Transverse colon (tissue), 4 donors: ENCODE data around the gene TLDC2. TPM values are rescaled to one million over a fixed set of nuclear protein-coding genes. Genes with fewer than 3 reads are reported as not detected.
A peak's percentile ranks its signal among the peaks of the same experiment; 100 is the strongest.

Source experiments
- DNase-seq: peaks from one replicate; pipeline ENCODE4 v3.0.0-alpha.2; 2019
- H3K27ac ChIP-seq, 4 donors: fragments of 200-600 bp; sonication (generic); 2 replicates each; pipeline ENCODE4 v1.5.1; 2016 to 2018; ENCODE audit warnings: inconsistent platforms in 4 of 4
- H3K27me3 ChIP-seq: fragments of 200-600 bp; sonication (generic); 2 replicates; pipeline ENCODE4 v1.5.1; 2017; ENCODE audit warnings: inconsistent platforms
- H3K36me3 ChIP-seq, 4 donors: fragments of 200-600 bp; sonication (generic); 2 replicates each; pipeline ENCODE4 v1.5.1; 2017 to 2019; ENCODE audit warnings: inconsistent platforms in 4 of 4
- H3K4me1 ChIP-seq, 4 donors: fragments of 200-600 bp; sonication (generic); 2 replicates each; pipeline ENCODE4 v1.5.1; 2017 to 2020; ENCODE audit warnings: inconsistent platforms in 4 of 4
- H3K4me3 ChIP-seq, 4 donors: fragments of 200-600 bp; sonication (generic); 1 replicate in 1 of 4; 2 replicates in 3 of 4; pipeline versions ENCODE4 v1.5.1 to v1.6.1; 2017 to 2019; ENCODE audit warnings: inconsistent platforms in 4 of 4
- H3K9me3 ChIP-seq, 2 donors: fragments of 200-600 bp; sonication (generic); 2 replicates each; pipeline ENCODE4 v1.5.1; 2017 to 2019; ENCODE audit warnings: inconsistent platforms in 2 of 2
- CTCF ChIP-seq, 5 experiments: fragments of 200-600 bp in 3 of 5; fragments of 450-650 bp in 2 of 5; sonication (generic) in 3 of 5; IDR thresholded peaks; 1 replicate in 2 of 5; 2 replicates in 3 of 5; pipeline ENCODE4 v1.5.1; 2016 to 2017; ENCODE audit warnings: antibody characterized with exemption in 5 of 5, inconsistent platforms in 3 of 5, mild to moderate bottlenecking in 2 of 5, moderate library complexity in 1 of 5
- EP300 ChIP-seq: sonication (generic); formaldehyde crosslinking; IDR thresholded peaks from one replicate; pipeline ENCODE4 v1.6.1; 2017; ENCODE audit warnings: antibody characterized with exemption, low read depth
- POLR2A ChIP-seq: fragments of 450-650 bp; IDR thresholded peaks from one replicate; pipeline ENCODE4 v1.6.1; 2016; ENCODE audit warnings: antibody characterized with exemption, mild to moderate bottlenecking, moderate library complexity
- POLR2AphosphoS5 ChIP-seq, 3 donors: sonication (generic); formaldehyde crosslinking; IDR thresholded peaks; one replicate each; pipeline ENCODE4 v1.6.1; 2016; ENCODE audit warnings: antibody characterized with exemption in 3 of 3
- WGBS, 2 donors: methylation state at CpG; one replicate each; pipeline ENCODE4 v1.1.5; 2018; ENCODE audit warnings: low coverage in 1 of 2; 5-methylcytosine and 5-hydroxymethylcytosine counted together
- in situ Hi-C, 4 donors: fragments of 200-750 bp; cut with MboI; loops; one replicate each; pipeline versions ENCODE4 v1.15.0 to v1.15.1; 2017; ENCODE audit warnings: low sequenced_read_pairs in 3 of 4, low pct_ligation_motif_present in 1 of 4, low pct_unique_long_range_greater_than_20kb in 1 of 4
- intact Hi-C: fragments of 100-400 bp; cut with DNase I; formaldehyde crosslinking; loops from one replicate; pipeline ENCODE4 v1.15.1; 2023; ENCODE audit warnings: low total_unique reads
- total RNA-seq, 4 donors: library from RNA; depleted of rRNA; stranded (reverse); fragments of >200 nt; gene quantifications; one replicate each; pipeline ENCODE4 v1.1.0, GENCODE V29; 2016

Gene TLDC2
- total RNA-seq, 4 donors from 2014 or later, result 22.9 to 26.1 (median 23.2) TPM

- no peak overlapping the region for H3K27ac ChIP-seq
- H3K27me3 ChIP-seq, result no peaks in the 10 kb centered on the region
- H3K4me1 ChIP-seq, result peaks cover 0 to 12% (median 0%) of the 10 kb centered on the region in 4 donors
- no peak overlapping the region for H3K4me3 ChIP-seq
- TF ChIP-seq EP300 (no peak), POLR2A (no peak), POLR2AphosphoS5 (IDR thresholded peaks at IDR 0.05) (no peak), CTCF (IDR thresholded peaks at IDR 0.05) (no peak)
- intact Hi-C loops, result no loop called here
- peaks cover 0 to 31% (median 8%) of the 10 kb centered on the region in 4 donors for H3K36me3 ChIP-seq
- DNase-seq, result no peak
- H3K9me3 ChIP-seq, result no peaks in the 10 kb centered on the region
- WGBS, 2 donors, result 82 to 90% methylated on average over 2 of the region's 2 CpGs
- in situ Hi-C loops, result no loop called here
These were observed 49.3 kb downstream of the TLDC2 start for GRCh38 chr20:36925234-36925633.

GRCh38 chr20:36926653-36927200, 50.8 kb downstream of the TLDC2 start:
- Histone ChIP-seq H3K27me3 (no peaks in the 10 kb centered on the region), H3K4me1 (peaks cover 0 to 16% (median 2%) of the 10 kb centered on the region in 4 donors), H3K36me3 (peaks cover 0 to 35% (median 8%) of the 10 kb centered on the region in 4 donors), H3K9me3 (no peaks in the 10 kb centered on the region), H3K27ac (no peak overlapping the region), H3K4me3 (no peak overlapping the region)
- DNase-seq, result no peak
- TF ChIP-seq EP300 (no peak), POLR2A (no peak), POLR2AphosphoS5 (IDR thresholded peaks at IDR 0.05) (no peak), CTCF (IDR thresholded peaks at IDR 0.05) (no peak)
- in situ Hi-C loops, result no loop called here
- intact Hi-C loops, result no loop called here
- WGBS, 2 donors, result 79 to 87% methylated on average over 6 of the region's 6 CpGs

GRCh38 chr20:36927704-36928103, 51.8 kb downstream of the TLDC2 start:
- H3K36me3 ChIP-seq, result peaks cover 0 to 35% (median 8%) of the 10 kb centered on the region in 4 donors

GRCh38 chr20:36929290-36929689, 53.4 kb downstream of the TLDC2 start:
- Histone ChIP-seq H3K4me3 (no peak overlapping the region), H3K27ac (peak overlapping the region in 2 of 4 donors; percentile 30 to 60), H3K27me3 (no peaks in the 10 kb centered on the region), H3K9me3 (no peaks in the 10 kb centered on the region), H3K36me3 (peaks cover 0 to 39% (median 8%) of the 10 kb centered on the region in 4 donors), H3K4me1 (peaks cover 0 to 9% (median 2%) of the 10 kb centered on the region in 4 donors)
- no peak for DNase-seq
- in situ Hi-C loops, result no loop called here
- intact Hi-C loops, result no loop called here
- 83 to 91% methylated on average over 4 to 6 of the region's 6 CpGs for WGBS, 2 donors
- no peak for TF ChIP-seq CTCF (IDR thresholded peaks at IDR 0.05)
- no peak for TF ChIP-seq EP300
- TF ChIP-seq POLR2AphosphoS5 (IDR thresholded peaks at IDR 0.05), result no peak
- TF ChIP-seq POLR2A, result no peak

More at GRCh38 chr20:36927704-36928103, 51.8 kb downstream of the TLDC2 start:
- WGBS, 2 donors, result 91 to 100% methylated on average over 1 of the region's 1 CpG
- in situ Hi-C loops, result no loop called here
- intact Hi-C loops, result no loop called here
- no peak for DNase-seq
- no peak for TF ChIP-seq POLR2A
- no peak for TF ChIP-seq POLR2AphosphoS5 (IDR thresholded peaks at IDR 0.05)
- TF ChIP-seq EP300, result no peak
- TF ChIP-seq CTCF (IDR thresholded peaks at IDR 0.05), result no peak
- Histone ChIP-seq H3K9me3 (no peaks in the 10 kb centered on the region), H3K27me3 (no peaks in the 10 kb centered on the region), H3K4me3 (no peak overlapping the region), H3K27ac (peak overlapping the region in 2 of 4 donors; percentile 4 to 5), H3K4me1 (peaks cover 0 to 16% (median 2%) of the 10 kb centered on the region in 4 donors)
